Calu3 (cell line): ENCODE data around the gene SMIM29. TPM values are rescaled to one million over a fixed set of nuclear protein-coding genes. Genes with fewer than 3 reads are reported as not detected.

Source experiments
- BruUV-seq: library from RNA; stranded (reverse); fragments of 400-500 nt; replicated peaks from 2 replicates; lab custom pipeline; 2021; lab: Mats Ljungman, UMichigan
- CTCF ChIA-PET: fragments of 300-600 bp; sonication (Branson Sonifier 250); formaldehyde crosslinking; loops from one replicate; lab custom pipeline; 2022; ENCODE audit warnings: antibody characterized with exemption; lab: Charles Lee
- DNase-seq: peaks from one replicate; pipeline ENCODE4 v3.0.0; 2022
- H3K27ac Mint-ChIP-seq: one replicate; pipeline ENCODE4 v1.8.0; 2022; ENCODE audit warnings: mixed read lengths; ENCODE audit not compliant: unreplicated experiment
- H3K27me3 Mint-ChIP-seq: one replicate; pipeline ENCODE4 v1.8.0; 2022; ENCODE audit warnings: mixed read lengths; ENCODE audit not compliant: unreplicated experiment
- H3K36me3 Mint-ChIP-seq: one replicate; pipeline ENCODE4 v1.8.0; 2022; ENCODE audit warnings: mild to moderate bottlenecking, moderate library complexity, mixed read lengths; ENCODE audit not compliant: insufficient read depth, unreplicated experiment
- H3K4me1 Mint-ChIP-seq: one replicate; pipeline ENCODE4 v1.8.0; 2022; ENCODE audit warnings: mild to moderate bottlenecking, low read depth, mixed read lengths; ENCODE audit not compliant: unreplicated experiment
- H3K4me3 Mint-ChIP-seq: one replicate; pipeline ENCODE4 v1.8.0; 2022; ENCODE audit warnings: mild to moderate bottlenecking, low read depth, moderate library complexity, mixed read lengths; ENCODE audit not compliant: unreplicated experiment
- H3K9me3 Mint-ChIP-seq: one replicate; pipeline ENCODE4 v1.8.0; 2022; ENCODE audit warnings: low read depth, mixed read lengths; ENCODE audit not compliant: unreplicated experiment
- intact Hi-C: fragments of 100-400 bp; cut with micrococcal nuclease; formaldehyde crosslinking; loops from one replicate; pipeline ENCODE4 v1.10.0; 2022; ENCODE audit not compliant: unreplicated experiment
- total RNA-seq: library from RNA; stranded (reverse); gene quantifications from 2 replicates; pipeline ENCODE4 v1.2.3, GENCODE V29; 2022
- TF ChIP-seq, protein P1 (sequence below): fragments of 200-600 bp; IDR thresholded peaks from one replicate; pipeline ENCODE4 v1.8.0; 2022; ENCODE audit warnings: antibody characterized with exemption; ENCODE audit not compliant: unreplicated experiment

SMIM29 gene
- total RNA-seq, 1 experiment from 2014 or later, result 59.2 TPM

- peaks cover 66% of the 10 kb centered on the region for H3K4me1 Mint-ChIP-seq
- no TSS peak for BruUV-seq
- no peak for DNase-seq
- H3K27me3 Mint-ChIP-seq, result no peaks in the 10 kb centered on the region
- peak overlapping the region; percentile 97 for H3K27ac Mint-ChIP-seq
- intact Hi-C loops, result loop anchor here (5.0 kb wide), 1 partner anchor 522 kb away; no protein-coding TSS in a partner anchor
- TF ChIP-seq, protein P1, sequence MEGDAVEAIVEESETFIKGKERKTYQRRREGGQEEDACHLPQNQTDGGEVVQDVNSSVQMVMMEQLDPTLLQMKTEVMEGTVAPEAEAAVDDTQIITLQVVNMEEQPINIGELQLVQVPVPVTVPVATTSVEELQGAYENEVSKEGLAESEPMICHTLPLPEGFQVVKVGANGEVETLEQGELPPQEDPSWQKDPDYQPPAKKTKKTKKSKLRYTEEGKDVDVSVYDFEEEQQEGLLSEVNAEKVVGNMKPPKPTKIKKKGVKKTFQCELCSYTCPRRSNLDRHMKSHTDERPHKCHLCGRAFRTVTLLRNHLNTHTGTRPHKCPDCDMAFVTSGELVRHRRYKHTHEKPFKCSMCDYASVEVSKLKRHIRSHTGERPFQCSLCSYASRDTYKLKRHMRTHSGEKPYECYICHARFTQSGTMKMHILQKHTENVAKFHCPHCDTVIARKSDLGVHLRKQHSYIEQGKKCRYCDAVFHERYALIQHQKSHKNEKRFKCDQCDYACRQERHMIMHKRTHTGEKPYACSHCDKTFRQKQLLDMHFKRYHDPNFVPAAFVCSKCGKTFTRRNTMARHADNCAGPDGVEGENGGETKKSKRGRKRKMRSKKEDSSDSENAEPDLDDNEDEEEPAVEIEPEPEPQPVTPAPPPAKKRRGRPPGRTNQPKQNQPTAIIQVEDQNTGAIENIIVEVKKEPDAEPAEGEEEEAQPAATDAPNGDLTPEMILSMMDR, result no peak
- peak overlapping the region; percentile 81 for H3K4me3 Mint-ChIP-seq
- no peaks in the 10 kb centered on the region for H3K9me3 Mint-ChIP-seq
- CTCF ChIA-PET, result no interaction called here
- H3K36me3 Mint-ChIP-seq, result peaks cover 91% of the 10 kb centered on the region
Measured at GRCh38 chr6:34238585-34239499, 10.0 kb downstream of the SMIM29 start.

DNA sequence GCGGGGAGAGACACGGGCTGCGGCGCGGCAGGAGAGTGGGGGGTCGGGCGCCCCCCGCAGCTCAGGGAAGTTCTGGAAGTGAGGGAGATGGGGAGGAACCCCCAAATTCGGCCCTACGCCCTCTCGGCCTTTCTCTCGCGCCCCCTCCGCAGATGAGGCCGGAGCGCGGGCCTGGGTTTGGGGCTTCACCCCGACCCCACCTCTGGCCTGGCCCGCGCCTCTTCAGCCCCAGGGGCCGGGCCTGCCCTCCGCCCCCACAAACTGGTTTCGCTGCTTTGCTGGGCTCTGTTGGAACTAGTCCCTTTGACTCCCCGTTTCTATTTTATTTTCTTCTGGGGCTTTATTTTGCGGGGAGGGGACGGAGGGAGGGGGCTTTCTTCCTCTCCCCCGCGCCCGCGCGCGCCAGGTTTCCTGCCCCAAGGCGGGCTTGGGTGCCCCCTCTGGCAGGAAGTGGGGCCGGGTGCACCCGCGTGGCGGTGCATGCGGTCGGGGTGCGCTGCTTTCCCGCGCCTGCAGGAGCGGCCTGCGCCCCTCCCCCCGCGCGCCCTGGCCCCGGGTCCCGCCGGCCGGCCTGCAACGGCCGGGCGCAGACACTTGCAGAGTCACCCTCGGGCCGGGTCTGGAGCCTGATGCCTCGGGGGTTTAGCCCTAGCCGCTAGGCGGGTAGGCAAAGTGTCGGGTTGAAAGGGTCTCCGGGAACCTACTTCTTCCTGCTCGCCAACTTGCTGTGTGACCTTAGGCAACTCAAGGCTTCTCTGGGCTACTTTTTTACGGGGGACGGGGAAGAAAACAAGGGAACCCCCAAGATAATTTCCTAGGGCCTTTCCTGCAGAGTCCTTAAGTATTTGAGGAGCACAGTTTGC lies 10.9 kb downstream of the SMIM29 start:
- peak; percentile 91 for DNase-seq
- CTCF ChIA-PET, result interaction anchor here (1.2 to 1.4 kb wide), 3 partner anchors 11 to 153 kb away, joined by 3 read pairs; no protein-coding TSS in a partner anchor
- intact Hi-C loops, result loop anchor here (5.0 kb wide), 1 partner anchor 521 kb away; no protein-coding TSS in a partner anchor
- BruUV-seq, result no TSS peak
- H3K9me3 Mint-ChIP-seq, result no peaks in the 10 kb centered on the region
- peak overlapping the region; percentile 97 for H3K27ac Mint-ChIP-seq
- no peaks in the 10 kb centered on the region for H3K27me3 Mint-ChIP-seq
- peaks cover 82% of the 10 kb centered on the region for H3K36me3 Mint-ChIP-seq
- TF ChIP-seq, protein P1, result peak; percentile 80
- peaks cover 66% of the 10 kb centered on the region for H3K4me1 Mint-ChIP-seq
- H3K4me3 Mint-ChIP-seq, result peak overlapping the region; percentile 81

DNA sequence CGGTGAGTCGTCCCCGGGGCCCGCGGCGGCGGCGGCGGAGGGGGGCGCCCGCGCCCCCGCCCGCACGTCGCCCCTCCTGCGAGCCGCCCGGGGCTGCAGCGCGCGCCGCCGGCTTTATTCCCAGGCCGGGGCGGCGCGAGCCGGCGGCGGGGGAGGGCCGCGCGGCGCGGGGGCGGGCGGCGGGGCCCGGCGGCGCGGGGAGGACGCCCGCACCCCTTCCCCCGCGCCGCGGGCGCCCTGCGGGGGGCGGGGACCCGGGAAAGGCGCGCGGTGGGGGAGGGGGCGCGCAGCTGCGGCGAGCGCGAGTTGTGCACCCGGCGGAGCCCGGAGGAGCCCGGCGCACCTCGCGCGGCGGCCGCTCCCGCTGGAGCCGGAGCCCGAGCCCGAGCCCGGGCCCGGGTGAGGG lies 11.5 kb downstream of the SMIM29 start:
- no peaks in the 10 kb centered on the region for H3K9me3 Mint-ChIP-seq
- peak overlapping the region; percentile 81 for H3K4me3 Mint-ChIP-seq
- H3K27me3 Mint-ChIP-seq, result no peaks in the 10 kb centered on the region
- no peak for DNase-seq
- no TSS peak for BruUV-seq
- H3K4me1 Mint-ChIP-seq, result peaks cover 63% of the 10 kb centered on the region
- CTCF ChIA-PET, result interaction anchor here (0.6 to 1.4 kb wide), 12 partner anchors 9 to 179 kb away, joined by 3 to 20 read pairs (median 4); no protein-coding TSS in a partner anchor
- H3K36me3 Mint-ChIP-seq, result peaks cover 75% of the 10 kb centered on the region
- TF ChIP-seq, protein P1, result no peak
- intact Hi-C loops, result loop anchor here (5.0 kb wide), 1 partner anchor 520 kb away; no protein-coding TSS in a partner anchor
- peak overlapping the region; percentile 89 for H3K27ac Mint-ChIP-seq
